ENCODE results near the gene SMIM20.

The SMIM20 gene

DNA sequence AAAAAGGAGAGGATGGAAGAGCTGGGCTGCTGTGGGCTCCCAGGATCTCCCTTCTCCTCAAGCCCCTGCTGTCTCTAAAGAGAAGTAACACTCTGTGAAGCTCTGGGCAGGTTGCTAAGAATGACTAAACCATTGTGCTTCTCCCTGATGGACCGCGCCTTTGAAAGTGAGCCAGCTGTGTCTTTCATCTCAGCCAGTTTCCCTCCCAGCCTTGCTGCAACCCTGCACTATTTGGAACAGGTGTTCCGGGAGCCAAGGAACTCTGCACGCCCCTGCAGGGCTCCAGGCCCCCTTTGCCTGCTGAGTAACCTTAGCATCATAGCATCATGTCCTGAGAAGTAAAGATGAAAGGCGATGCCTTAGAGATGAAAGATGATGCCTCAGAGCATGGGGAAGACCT, 39.7 kb downstream of the SMIM20 start:
- Histone ChIP-seq H3F3A (ENCODE audit: control insufficient read depth, insufficient read depth) (no peaks in the 10 kb centered on the region), H3K9me3 (ENCODE audit: control insufficient read depth, insufficient read depth, low read length) (no peaks in the 10 kb centered on the region), H3K79me2 (ENCODE audit: control insufficient read depth, low read length) (no peaks in the 10 kb centered on the region), H3K4me3 (ENCODE audit: low read length) (no peak overlapping the region), H3K27ac (ENCODE audit: low read depth, low read length) (no peak overlapping the region), H4K20me1 (ENCODE audit: control insufficient read depth, insufficient read depth, low read depth, low read length) (no peaks in the 10 kb centered on the region), H3K36me3 (ENCODE audit: control insufficient read depth, low read length) (no peaks in the 10 kb centered on the region), H3K27me3 (ENCODE audit: control insufficient read depth, low read length) (peaks cover 14% of the 10 kb centered on the region), H3K4me1 (ENCODE audit: control insufficient read depth, low read length) (no peaks in the 10 kb centered on the region), H3K4me2 (ENCODE audit: low read length) (no peak overlapping the region), H3K9me2 (replicated peaks; ENCODE audit: control insufficient read depth, low read length) (no peaks in the 10 kb centered on the region)
- TF ChIP-seq CTCF (IDR thresholded peaks at IDR 0.05; ENCODE audit: low read depth, low read length, poor library complexity, severe bottlenecking) (no peak), EZH2phosphoT487 (IDR thresholded peaks at IDR 0.05; ENCODE audit: borderline replicate concordance, low read length) (no peak)

DNA sequence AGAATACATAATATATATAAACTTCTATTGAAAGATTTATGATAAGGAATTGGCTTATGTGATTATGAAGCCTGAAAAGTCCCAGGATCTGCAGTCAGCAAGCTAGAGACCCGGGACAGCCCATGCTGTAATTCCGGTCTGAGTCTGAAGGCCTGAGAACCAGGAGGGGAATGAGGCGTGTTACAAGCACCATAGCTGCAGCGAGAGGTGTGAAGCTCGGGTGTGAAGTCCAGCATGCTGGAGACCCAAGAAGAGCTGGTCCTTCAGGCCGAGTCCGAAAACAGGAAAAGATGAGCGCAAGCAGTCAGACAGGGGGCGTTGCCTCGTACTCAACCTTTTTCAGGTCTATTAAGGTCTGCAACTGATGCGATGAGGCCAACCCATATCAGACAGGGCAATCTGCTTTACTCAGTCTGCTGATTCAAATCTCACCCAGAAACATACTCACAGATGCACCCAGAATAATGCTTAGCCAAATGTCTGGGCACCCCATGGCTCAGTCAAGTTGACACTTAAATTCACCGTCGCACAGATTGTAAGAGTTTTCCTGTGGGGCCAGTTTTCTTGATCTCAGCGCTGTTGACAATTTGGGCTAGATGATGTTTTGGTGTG, 40.4 kb downstream of the SMIM20 start:
- no peaks in the 10 kb centered on the region for H3K79me2 ChIP-seq (ENCODE audit: control insufficient read depth, low read length)

DNA sequence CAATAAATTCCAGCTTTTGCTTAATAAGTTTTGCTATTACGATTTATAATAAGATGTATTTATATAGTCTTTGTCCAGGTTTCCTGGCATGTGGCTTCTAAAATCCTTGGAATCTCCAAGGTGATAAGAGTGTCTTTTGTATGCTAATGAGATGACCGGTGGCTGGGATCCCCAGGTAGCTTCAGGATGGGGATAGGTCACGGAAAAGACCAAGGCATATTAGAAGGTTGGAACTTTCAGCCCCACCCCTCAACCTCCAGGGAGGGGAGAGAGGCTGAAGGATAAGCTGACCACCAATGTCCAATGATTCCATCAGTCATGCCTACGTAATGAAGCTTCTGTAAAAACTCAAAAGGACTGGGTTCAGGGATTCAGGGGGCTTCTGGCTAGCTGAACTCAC, 41.7 kb downstream of the SMIM20 start:
- Histone ChIP-seq H4K20me1 (ENCODE audit: control insufficient read depth, insufficient read depth, low read depth, low read length) (no peaks in the 10 kb centered on the region), H3K4me1 (ENCODE audit: control insufficient read depth, low read length) (no peaks in the 10 kb centered on the region), H3K9me3 (ENCODE audit: control insufficient read depth, insufficient read depth, low read length) (no peaks in the 10 kb centered on the region), H3K79me2 (ENCODE audit: control insufficient read depth, low read length) (no peaks in the 10 kb centered on the region), H3K27ac (ENCODE audit: low read depth, low read length) (no peak overlapping the region), H3K4me3 (ENCODE audit: low read length) (no peak overlapping the region), H3K9me2 (replicated peaks; ENCODE audit: control insufficient read depth, low read length) (no peaks in the 10 kb centered on the region), H3F3A (ENCODE audit: control insufficient read depth, insufficient read depth) (no peaks in the 10 kb centered on the region), H3K4me2 (ENCODE audit: low read length) (no peak overlapping the region), H3K27me3 (ENCODE audit: control insufficient read depth, low read length) (peaks cover 3% of the 10 kb centered on the region; the same call in 1 of the 2 replicates), H3K36me3 (ENCODE audit: control insufficient read depth, low read length) (no peaks in the 10 kb centered on the region)
- TF ChIP-seq CTCF (IDR thresholded peaks at IDR 0.05; ENCODE audit: low read depth, low read length, poor library complexity, severe bottlenecking) (no peak), EZH2phosphoT487 (IDR thresholded peaks at IDR 0.05; ENCODE audit: borderline replicate concordance, low read length) (no peak)

More for the DNA sequence above, 40.4 kb downstream of the SMIM20 start:
- Histone ChIP-seq H3F3A (ENCODE audit: control insufficient read depth, insufficient read depth) (no peaks in the 10 kb centered on the region), H3K27ac (ENCODE audit: low read depth, low read length) (no peak overlapping the region), H3K4me3 (ENCODE audit: low read length) (no peak overlapping the region), H3K27me3 (ENCODE audit: control insufficient read depth, low read length) (peaks cover 13% of the 10 kb centered on the region), H3K36me3 (ENCODE audit: control insufficient read depth, low read length) (no peaks in the 10 kb centered on the region), H3K4me2 (ENCODE audit: low read length) (no peak overlapping the region), H4K20me1 (ENCODE audit: control insufficient read depth, insufficient read depth, low read depth, low read length) (no peaks in the 10 kb centered on the region), H3K9me3 (ENCODE audit: control insufficient read depth, insufficient read depth, low read length) (no peaks in the 10 kb centered on the region), H3K4me1 (ENCODE audit: control insufficient read depth, low read length) (no peaks in the 10 kb centered on the region), H3K9me2 (replicated peaks; ENCODE audit: control insufficient read depth, low read length) (no peaks in the 10 kb centered on the region)
- TF ChIP-seq EZH2phosphoT487 (IDR thresholded peaks at IDR 0.05; ENCODE audit: borderline replicate concordance, low read length), result no peak
- no peak for TF ChIP-seq CTCF (IDR thresholded peaks at IDR 0.05; ENCODE audit: low read depth, low read length, poor library complexity, severe bottlenecking)

Measured in DOHH2 (cell line).